K562 (cell line): Measurements from ENCODE around the gene OR6K6. TPM values are rescaled to one million over a fixed set of nuclear protein-coding genes. Genes with fewer than 3 reads are reported as not detected.

Experiments used
- CC2D1A ChIP-seq: fragments of 450-650 bp; IDR thresholded peaks from 2 replicates; pipeline ENCODE4 v1.6.1; 2017; ENCODE audit warnings: mild to moderate bottlenecking
- E2F6 ChIP-seq, 2 experiments: IDR thresholded peaks; 2 replicates each; pipeline ENCODE4 v1.6.1; 2011; ENCODE audit warnings: borderline replicate concordance in 1 of 2, control low read depth in 1 of 2, low read depth in 1 of 2, low read length in 1 of 2, mild to moderate bottlenecking in 1 of 2, mixed read lengths in 1 of 2, moderate library complexity in 1 of 2; ENCODE audit not compliant: insufficient read depth in 1 of 2, insufficient read length in 1 of 2, poor library complexity in 1 of 2, severe bottlenecking in 1 of 2; ENCODE audit errors: extremely low read depth in 1 of 2
- FOSL1 ChIP-seq: fragments of 200-800 bp; sonication (Bioruptor generic); conservative IDR thresholded peaks from 2 replicates; pipeline ENCODE4 v1.6.1; 2016; ENCODE audit warnings: missing genetic modification characterization, missing compliant biosample characterization
- IFI16 ChIP-seq: fragments of 250-450 bp; sonication (Bioruptor Pico); IDR thresholded peaks from 2 replicates; pipeline ENCODE4 v2.1.2; 2022; ENCODE audit warnings: mild to moderate bottlenecking, inconsistent platforms
- KAT2B ChIP-seq: IDR thresholded peaks from one replicate; pipeline ENCODE4 v1.6.1; 2012; ENCODE audit warnings: low read depth, mild to moderate bottlenecking, control low read depth, inconsistent platforms, low read length, moderate library complexity
- LARP7 ChIP-seq: fragments of 450-650 bp; IDR thresholded peaks from 2 replicates; pipeline ENCODE4 v1.6.1; 2016
- MYNN ChIP-seq, 2 experiments: sonication (generic); formaldehyde crosslinking in 1 of 2; IDR thresholded peaks; 2 replicates each; pipeline versions ENCODE4 v1.5.0 to v1.6.1; 2016 to 2020; ENCODE audit warnings: antibody characterized with exemption in 1 of 2, missing genetic modification reagents in 1 of 2
- NR2C2 ChIP-seq, 2 experiments: fragments of 200-800 bp in 1 of 2; sonication (Bioruptor generic) in 1 of 2; sonication (generic) in 1 of 2; formaldehyde crosslinking in 1 of 2; IDR thresholded peaks; 2 replicates each; pipeline versions ENCODE4 v1.6.1 to v1.8.0; 2016 to 2022; ENCODE audit warnings: mild to moderate bottlenecking in 1 of 2, missing compliant biosample characterization in 1 of 2, missing genetic modification characterization in 1 of 2, missing genetic modification reagents in 1 of 2
- PML ChIP-seq: IDR thresholded peaks from 2 replicates; pipeline ENCODE4 v1.6.1; 2012; ENCODE audit warnings: low read length, inconsistent platforms
- SMARCA4 ChIP-seq: fragments of 450-650 bp; IDR thresholded peaks from 2 replicates; pipeline ENCODE4 v1.6.1; 2016
- TRIM24 ChIP-seq, 2 experiments: fragments of 450-650 bp; IDR thresholded peaks; 2 replicates each; pipeline ENCODE4 v1.6.1; 2016
- ZFP36 ChIP-seq: fragments of 150-350 bp; IDR thresholded peaks from 2 replicates; pipeline ENCODE4 v1.6.1; 2018; ENCODE audit warnings: low read length, low read depth; ENCODE audit not compliant: partially characterized antibody
- ZMIZ1 ChIP-seq, 2 experiments: fragments of 150-350 bp in 1 of 2; IDR thresholded peaks; 2 replicates each; pipeline ENCODE4 v1.6.1; 2012 to 2016; ENCODE audit warnings: low read depth in 2 of 2, low read length in 2 of 2, mild to moderate bottlenecking in 1 of 2, moderate library complexity in 1 of 2
- ZNF134 ChIP-seq: fragments of 250-450 bp; sonication (Bioruptor Pico); conservative IDR thresholded peaks from 2 replicates; pipeline ENCODE4 v1.4.0; 2020
- ZNF165 ChIP-seq: fragments of 250-450 bp; sonication (Bioruptor Pico); IDR thresholded peaks from 2 replicates; pipeline ENCODE4 v1.4.0; 2020; ENCODE audit warnings: borderline replicate concordance
- ZNF584 ChIP-seq: fragments of 200-800 bp; sonication (Bioruptor generic); IDR thresholded peaks from 2 replicates; pipeline ENCODE4 v1.6.1; 2016; ENCODE audit warnings: low read depth, mild to moderate bottlenecking, missing genetic modification characterization, missing compliant biosample characterization
- polyA plus RNA-seq, 8 experiments: library from polyadenylated mRNA; depleted of rRNA in 4 of 8; stranded (reverse) in 5 of 8; unstranded in 3 of 8; fragments of >200 nt; fragmentation: Nextera tagmentation in 2 of 8; fragmentation: Illumina TruSeq in 1 of 8; extraction: Ambion mirVana in 2 of 8; extraction: Trizol in 1 of 8; gene quantifications; 2 replicates each; pipeline versions ENCODE4 v1.2.1 to v1.2.3, GENCODE V29; 2011 to 2014; ENCODE audit warnings: inconsistent platforms in 1 of 8, missing spikeins in 1 of 8
- total RNA-seq, 7 experiments: library from RNA; depleted of rRNA in 6 of 7; stranded (reverse); fragments of >200 nt in 6 of 7; fragmentation: Illumina TruSeq in 2 of 7; extraction: Trizol in 2 of 7; gene quantifications; 2 replicates each; pipeline versions ENCODE4 v1.2.1 to v1.2.3, GENCODE V29; 2011 to 2021; ENCODE audit warnings: low replicate concordance in 1 of 7
- TF ChIP-seq, protein P1 (sequence below): fragments of 450-650 bp; IDR thresholded peaks from 2 replicates; pipeline ENCODE4 v1.6.1; 2017; ENCODE audit warnings: antibody characterized with exemption, mild to moderate bottlenecking

The OR6K6 gene
- total and polyA plus RNA-seq, 9 of the 15 experiments (the other 6 are each of a cell fraction or from before 2014, with no cell fraction given): not detected

DNA sequence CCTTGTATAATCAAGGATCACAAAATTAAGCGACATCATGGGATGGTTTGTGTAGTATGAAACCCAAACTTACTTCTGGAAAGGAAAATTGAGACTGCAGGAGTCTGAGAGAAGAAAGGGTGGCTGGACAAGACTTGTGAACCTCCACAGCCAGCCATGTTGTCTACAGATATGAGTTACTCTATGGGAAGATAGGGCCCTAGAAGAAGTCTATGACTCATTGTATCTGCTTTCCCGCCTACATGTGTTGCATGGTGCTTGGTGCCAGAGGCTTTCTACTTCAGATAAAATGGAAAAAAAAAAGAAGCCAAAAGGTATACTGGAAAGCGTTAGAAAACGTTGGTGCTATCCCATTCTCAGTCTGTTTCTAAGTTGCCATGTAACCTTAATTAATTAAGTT lies 45.2 kb downstream of the OR6K6 start (continued):
- no peak for TF ChIP-seq PML
- no peak for TF ChIP-seq NR2C2 (CRISPR knock-in tag; IDR thresholded peaks at IDR 0.05)
- no peak for TF ChIP-seq NR2C2 (tag; IDR thresholded peaks at IDR 0.05)
- TF ChIP-seq IFI16 (CRISPR knock-in tag): no peak
- TF ChIP-seq ZFP36: no peak
- no peak for TF ChIP-seq ZNF165
- peak; percentile 93 for TF ChIP-seq FOSL1 (tag)
- 0 out of 2 replicates have a peak, but pooled peaks have one; percentile 71 for TF ChIP-seq ZNF584 (CRISPR knock-in tag)
- TF ChIP-seq E2F6 (IDR thresholded peaks at IDR 0.05; ENCODE audit: borderline replicate concordance in 1 of 2, extremely low read depth in 1 of 2, insufficient read depth in 1 of 2, insufficient read length in 1 of 2, low read depth in 1 of 2, low read length in 1 of 2, poor library complexity in 1 of 2, severe bottlenecking in 1 of 2): peak; percentile 81 to 90
- TF ChIP-seq LARP7: no peak
- TF ChIP-seq, protein P1, sequence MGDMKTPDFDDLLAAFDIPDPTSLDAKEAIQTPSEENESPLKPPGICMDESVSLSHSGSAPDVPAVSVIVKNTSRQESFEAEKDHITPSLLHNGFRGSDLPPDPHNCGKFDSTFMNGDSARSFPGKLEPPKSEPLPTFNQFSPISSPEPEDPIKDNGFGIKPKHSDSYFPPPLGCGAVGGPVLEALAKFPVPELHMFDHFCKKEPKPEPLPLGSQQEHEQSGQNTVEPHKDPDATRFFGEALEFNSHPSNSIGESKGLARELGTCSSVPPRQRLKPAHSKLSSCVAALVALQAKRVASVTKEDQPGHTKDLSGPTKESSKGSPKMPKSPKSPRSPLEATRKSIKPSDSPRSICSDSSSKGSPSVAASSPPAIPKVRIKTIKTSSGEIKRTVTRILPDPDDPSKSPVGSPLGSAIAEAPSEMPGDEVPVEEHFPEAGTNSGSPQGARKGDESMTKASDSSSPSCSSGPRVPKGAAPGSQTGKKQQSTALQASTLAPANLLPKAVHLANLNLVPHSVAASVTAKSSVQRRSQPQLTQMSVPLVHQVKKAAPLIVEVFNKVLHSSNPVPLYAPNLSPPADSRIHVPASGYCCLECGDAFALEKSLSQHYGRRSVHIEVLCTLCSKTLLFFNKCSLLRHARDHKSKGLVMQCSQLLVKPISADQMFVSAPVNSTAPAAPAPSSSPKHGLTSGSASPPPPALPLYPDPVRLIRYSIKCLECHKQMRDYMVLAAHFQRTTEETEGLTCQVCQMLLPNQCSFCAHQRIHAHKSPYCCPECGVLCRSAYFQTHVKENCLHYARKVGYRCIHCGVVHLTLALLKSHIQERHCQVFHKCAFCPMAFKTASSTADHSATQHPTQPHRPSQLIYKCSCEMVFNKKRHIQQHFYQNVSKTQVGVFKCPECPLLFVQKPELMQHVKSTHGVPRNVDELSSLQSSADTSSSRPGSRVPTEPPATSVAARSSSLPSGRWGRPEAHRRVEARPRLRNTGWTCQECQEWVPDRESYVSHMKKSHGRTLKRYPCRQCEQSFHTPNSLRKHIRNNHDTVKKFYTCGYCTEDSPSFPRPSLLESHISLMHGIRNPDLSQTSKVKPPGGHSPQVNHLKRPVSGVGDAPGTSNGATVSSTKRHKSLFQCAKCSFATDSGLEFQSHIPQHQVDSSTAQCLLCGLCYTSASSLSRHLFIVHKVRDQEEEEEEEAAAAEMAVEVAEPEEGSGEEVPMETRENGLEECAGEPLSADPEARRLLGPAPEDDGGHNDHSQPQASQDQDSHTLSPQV: peak; percentile 78
- TF ChIP-seq SMARCA4: peak; percentile 57; the same call in 1 of the 2 replicates
- TF ChIP-seq TRIM24 (IDR thresholded peaks at IDR 0.05): peak; percentile 60 to 66; a peak in 3 of 4 replicates
- TF ChIP-seq ZNF134 (CRISPR knock-in tag): no peak
- no peak for TF ChIP-seq MYNN (IDR thresholded peaks at IDR 0.05)
- TF ChIP-seq MYNN (CRISPR knock-in tag; IDR thresholded peaks at IDR 0.05): no peak
- TF ChIP-seq CC2D1A: 0 out of 2 replicates have a peak, but pooled peaks have one; percentile 33
- TF ChIP-seq KAT2B: no peak
- no peak for TF ChIP-seq ZMIZ1 (IDR thresholded peaks at IDR 0.05; ENCODE audit: low read depth in 2 of 2, low read length in 2 of 2)
